CD4-positive, alpha-beta T cell treated with Interleukin-21 for 1 hour (primary cell): ENCODE measurements around the gene DAPK3.
"Not testable (repeated sequence)": the region's sequence is repeated elsewhere in the genome, so short reads cannot be mapped to it uniquely, and the experiment has no call there.

Experiments
- DNase-seq: peaks from one replicate; pipeline ENCODE4 v3.0.0-alpha.2; 2020

Gene DAPK3

DNA sequence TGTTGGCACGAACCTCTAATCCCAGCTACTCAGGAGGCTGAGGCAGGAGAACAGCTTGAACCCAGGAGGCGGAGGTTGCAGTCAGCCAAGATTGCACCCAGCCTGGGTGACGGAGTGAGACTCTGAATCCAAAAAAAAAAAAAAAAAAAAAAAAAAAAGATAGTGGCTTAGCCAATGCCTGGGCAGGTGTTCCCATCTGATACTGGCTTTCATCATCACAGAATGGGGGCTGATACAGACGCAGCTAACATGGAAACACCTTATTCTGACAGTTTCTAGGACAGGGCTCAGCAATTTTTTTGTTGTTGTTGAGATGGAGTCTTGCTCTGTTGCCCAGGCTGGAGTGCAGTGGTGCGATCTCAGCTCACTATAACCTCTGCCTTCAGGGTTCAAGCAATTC, 29.9 kb upstream of the DAPK3 start:
- DNase-seq = not testable (repeated sequence)

DNA sequence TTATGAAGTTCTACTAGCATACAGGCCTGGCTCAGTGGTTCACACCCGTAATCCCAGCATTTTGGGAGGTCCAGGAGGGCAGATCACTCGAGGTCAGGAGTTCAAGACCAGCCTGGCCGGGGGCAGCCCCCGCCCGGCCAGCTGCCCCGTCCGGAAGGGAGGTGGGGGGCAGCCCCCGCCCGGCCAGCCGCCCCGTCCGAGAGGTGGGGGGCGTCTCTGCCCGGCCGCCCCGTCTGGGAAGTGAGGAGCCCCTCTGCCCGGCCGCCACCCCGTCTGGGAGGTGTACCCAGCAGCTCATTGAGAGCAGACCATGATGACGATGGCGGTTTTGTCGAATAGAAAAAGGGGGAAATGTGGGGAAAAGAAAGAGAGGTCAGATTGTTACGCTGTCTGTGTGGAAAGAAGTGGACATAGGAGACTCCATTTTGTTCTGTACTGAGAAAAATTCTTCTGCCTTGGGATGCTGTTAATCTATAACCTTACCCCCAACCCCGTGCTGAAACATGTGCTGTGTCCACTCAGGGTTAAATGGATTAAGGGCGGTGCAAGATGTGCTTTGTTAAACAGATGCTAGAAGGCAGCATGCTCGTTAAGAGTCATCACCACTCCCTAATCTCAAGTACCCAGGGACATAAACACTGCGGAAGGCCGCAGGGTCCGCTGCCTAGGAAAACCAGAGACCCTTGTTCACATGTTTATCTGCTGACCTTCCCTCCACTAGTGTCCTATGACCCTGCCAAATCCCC, 27.9 kb upstream of the DAPK3 start:
- not testable (repeated sequence) for DNase-seq

DNA sequence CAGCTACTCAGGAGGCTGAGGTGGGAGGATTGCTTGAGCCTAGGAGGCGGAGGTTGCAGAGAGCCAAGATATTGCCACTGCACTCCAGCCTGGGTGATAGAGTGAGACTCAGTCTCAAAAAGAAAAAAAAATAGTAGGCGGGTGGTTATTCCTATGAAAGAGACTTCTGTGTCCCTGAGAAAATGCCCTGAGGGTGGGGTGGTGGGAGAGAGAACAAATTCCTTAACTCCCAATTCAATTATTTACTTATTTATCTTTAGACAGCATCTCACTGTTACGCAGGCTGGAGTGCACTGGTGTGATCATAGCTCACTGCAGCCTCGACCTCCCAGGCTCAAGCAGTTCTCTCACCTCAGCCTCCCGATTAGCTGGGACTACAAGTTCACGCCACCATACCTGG, 24.7 kb upstream of the DAPK3 start:
- no peak for DNase-seq

DNA sequence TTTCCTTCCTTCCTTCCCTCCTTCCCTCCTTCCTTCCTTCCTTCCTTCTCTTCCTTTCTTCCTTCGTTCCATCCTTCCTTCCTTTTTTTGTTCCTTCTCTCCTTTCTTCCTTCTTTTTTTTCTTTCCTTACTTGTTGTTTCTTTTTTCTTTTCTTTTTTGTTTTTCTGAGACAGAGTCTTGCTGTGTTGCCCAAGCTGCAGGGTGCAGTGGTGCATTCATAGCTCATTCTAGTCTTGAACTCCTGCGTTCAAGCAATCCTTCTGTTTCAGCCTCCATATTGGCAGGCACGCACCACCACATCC, 19.9 kb upstream of the DAPK3 start:
- no peak for DNase-seq

DNA sequence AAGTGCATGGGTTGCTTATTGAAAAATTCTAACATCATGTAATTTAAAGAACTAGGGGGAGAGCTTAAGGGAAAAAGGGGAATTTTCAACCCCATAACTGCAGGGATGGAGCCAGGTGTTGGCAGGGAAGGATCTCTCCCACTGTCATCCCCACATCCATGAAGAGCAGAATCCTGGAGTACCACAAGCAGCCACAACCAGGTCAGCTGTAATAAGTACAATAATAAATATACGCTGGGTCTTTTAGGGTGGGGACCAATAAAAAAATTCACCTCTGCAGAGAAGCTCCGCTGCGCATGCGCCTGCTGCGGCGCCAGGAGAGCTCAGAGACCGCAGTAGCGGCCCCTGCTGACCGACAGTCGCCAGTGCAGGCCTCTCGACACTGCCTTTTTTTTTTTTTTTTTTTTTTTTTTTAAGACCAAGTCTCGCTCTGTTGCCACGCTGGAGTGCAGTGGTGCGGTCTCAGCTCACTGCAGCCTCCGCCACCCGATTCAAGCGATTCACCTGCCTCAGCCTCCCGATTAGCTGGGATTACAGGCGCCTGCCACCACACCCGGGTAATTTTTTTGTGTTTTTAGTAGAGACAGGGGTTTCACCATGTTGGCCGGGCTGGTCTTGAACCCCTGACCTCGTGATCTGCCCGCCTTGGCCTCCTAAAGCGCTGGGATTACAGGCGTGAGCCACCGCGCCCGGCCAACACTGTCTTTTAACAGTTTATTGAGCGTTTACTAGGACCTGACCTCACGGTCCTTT, 16.9 kb upstream of the DAPK3 start:
- peak; percentile 92 for DNase-seq

DNA sequence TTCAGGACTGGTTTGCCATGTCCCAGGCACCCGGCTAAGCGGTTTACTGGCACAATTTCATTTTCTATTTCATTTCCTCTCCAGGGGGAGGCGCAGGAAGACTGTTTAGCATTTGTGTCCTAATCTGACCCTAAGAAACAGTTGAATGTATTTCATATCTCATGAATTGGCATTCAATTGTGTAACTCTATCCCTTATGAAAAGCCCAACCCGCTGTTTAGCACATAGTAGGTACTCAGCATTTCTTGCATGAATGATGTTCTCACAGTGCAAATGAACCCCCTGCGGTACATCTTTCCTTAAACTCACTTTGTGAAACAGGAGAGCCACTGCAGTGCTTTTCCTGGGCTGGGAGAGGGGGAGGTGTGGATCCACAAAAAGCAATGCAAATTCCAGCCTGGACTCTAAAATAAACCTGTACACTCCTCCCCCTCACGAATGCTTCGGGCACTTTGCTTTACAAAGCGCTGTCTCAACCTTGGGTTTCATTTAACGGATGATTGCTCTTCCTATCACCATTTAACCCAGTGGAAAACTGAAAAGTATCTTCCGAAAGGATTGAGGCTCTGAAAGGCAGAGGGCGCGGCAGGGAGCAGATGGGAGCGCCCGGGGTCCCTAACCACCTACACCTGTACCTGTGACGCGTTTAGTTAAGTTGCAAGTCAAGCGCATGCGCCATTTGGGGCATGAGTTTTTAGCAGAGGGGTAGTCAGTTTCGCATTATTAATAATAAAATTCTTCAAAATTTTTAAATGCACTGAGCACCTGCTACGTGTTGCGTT, 15.6 kb upstream of the DAPK3 start:
- peak; percentile 84 for DNase-seq

DNA sequence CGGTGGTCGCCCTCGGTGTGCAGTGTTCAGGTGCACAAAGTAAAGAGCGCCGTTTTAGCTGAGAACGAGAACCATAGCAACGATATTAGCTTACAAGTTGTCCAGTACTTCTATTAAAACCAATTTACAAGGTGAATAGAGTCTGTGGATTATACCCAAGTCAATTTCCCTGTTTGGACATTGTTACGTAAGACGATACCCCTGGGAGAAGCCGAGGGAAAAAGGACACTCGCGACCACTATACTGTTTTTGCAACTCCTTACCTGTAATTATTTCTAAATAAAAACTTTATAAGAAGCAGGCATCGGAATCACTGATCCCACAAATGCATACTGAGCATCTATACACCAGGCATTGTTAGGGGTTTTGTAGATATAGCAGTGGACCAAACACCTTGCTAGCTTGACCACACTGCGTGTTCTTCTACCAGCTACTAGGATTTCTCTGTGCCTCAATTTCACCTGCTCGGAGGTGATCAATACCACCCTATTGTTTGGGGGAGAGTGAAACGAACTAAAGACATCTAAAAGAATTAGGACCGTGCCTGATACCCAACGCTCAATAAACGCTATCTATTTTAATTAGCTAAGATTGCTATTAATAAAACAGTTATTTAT, 14.9 kb upstream of the DAPK3 start:
- DNase-seq = no peak

DNA sequence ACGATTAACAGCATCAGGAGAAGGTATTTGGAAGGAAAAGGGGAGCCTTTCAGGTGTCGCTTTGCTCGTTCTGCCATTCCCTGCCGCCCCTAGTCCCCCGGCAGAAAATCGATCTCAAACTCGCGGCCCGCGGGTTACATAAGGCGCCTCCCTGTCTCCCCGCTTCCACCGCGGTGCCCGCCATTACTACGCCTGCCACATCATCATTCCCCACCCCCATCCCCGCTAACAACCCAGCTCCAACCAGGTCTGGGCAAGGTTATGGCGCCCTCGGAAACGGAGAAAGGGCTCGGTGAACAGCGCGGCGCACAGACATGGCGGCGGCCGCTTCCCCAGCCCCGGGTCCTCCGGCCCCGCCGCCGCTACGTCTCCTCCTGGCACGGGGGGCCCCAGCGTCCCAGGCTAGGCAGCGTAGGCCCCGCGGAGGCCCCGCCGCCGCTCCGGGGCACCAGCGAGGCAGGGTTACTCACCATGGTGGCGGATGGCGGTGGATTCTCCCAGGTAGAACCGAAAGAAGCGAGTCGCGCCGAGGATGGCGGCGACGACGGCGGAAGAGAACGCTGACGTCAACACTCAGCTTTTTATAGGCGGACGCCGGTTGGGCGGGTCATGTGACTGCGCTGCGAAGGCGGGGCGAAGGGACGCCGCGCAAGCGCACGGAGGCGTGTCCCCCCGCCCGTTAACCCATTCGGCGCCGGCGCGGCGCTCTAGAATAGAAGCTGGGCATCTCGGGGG, 14.2 kb upstream of the DAPK3 start, which contains the start of gene EEF2:
Gene EEF2, minus strand, starts transcription at position 556 of the 735 bp plus-strand sequence. Its CDS starts 83 bp downstream, at position 473.
- peak; percentile 93 for DNase-seq

DNA sequence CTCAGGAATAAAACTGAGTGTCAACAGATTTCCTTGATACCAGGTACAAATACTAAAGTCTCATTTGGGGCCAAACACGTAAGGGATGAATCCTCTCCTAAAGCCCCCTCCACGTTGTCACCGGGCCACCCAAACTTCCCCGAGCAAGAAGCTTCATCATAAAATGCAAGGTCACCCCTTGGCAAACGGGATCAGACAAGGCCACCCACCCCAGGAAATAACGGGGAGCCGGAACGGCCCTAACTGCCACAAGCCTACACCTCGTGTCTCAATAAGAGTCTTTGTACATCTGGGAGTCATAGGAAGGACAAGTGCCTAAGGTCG, 13.6 kb upstream of the DAPK3 start:
- no peak for DNase-seq

DNA sequence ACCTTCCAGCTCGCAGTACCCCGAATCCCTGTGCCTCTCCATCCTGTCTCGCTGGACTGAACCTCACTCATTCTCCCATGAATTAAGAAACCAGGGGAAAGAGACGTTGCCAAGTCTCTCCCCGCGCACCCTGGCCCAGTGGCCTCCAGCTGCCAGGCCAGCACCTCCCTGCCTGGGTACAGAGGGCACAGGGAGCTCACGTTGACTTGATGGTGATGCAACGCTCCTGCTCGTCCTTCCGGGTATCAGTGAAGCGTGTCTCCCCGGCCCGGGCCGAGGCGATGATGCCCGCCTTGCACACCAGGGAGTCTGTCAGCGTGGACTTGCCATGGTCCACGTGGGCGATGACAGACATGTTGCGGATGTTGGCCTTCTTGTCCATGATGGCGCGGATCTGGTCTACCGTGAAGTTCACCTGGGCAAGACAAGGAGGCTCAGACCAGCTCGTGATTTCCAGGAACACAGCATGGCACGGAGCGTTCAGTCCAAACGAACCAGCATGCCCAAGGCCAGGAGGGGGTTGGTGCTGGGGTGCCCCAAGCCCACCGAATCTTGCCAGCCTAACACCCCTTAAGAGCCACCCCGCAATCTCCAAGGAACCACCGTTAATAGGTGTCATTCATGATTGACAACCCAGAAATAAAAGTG, 13.2 kb upstream of the DAPK3 start:
- DNase-seq = peak; percentile 25

DNA sequence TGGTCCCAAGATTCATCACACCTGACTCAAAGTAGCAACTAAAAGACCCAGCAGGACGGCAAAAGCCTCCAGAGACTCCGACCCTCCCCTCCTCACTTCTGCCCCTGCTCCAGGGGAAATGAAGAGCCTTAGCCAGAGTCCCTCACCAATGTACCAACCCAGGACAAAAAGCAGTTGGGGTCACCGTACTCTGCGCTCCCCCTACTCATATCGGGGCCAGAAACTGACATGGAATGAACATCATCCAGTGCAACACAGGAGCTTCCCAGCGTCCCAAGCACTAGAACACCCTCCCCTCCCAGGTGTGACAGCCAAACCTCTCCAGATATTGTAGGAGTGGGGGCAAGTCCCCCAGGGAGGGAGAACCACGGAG, 12.6 kb upstream of the DAPK3 start:
- DNase-seq = no peak

DNA sequence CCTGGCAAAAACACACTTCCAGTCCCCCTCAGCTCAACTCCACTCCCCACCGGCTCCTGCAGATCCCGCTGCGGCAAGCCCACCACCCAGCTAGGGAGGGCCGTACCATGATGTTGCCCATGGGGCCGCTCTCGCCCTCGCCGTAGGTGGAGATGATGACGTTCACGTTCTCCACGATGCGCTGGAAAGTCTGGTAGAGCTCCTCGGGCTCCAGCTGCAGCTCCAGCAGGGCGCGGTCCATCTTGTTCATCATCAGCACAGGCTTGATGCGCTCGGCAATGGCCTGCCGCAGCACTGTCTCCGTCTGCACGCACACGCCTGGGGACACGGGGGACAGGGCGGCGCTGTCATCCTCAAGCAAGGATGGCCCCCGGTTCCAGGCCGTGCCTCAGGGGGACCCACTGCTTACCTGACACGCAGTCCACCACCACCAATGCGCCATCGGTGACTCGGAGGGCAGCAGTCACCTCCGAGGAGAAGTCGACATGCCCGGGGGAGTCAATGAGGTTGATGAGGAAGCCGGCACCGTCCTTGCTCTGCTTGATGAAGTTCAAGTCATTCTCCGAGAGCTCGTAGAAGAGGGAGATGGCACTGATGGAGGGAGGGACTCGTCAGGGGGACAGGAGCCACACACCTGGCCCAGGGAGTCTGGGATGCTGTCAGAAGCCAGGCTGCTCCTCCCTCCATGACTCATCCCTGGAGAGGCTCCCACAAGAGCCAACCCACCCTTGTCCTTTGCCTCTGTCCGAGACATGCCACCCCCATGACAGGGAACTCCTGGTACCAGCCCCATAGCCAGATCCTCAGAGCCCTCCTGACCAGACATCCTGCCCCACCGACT, 12.0 kb upstream of the DAPK3 start:
- DNase-seq = no peak

DNA sequence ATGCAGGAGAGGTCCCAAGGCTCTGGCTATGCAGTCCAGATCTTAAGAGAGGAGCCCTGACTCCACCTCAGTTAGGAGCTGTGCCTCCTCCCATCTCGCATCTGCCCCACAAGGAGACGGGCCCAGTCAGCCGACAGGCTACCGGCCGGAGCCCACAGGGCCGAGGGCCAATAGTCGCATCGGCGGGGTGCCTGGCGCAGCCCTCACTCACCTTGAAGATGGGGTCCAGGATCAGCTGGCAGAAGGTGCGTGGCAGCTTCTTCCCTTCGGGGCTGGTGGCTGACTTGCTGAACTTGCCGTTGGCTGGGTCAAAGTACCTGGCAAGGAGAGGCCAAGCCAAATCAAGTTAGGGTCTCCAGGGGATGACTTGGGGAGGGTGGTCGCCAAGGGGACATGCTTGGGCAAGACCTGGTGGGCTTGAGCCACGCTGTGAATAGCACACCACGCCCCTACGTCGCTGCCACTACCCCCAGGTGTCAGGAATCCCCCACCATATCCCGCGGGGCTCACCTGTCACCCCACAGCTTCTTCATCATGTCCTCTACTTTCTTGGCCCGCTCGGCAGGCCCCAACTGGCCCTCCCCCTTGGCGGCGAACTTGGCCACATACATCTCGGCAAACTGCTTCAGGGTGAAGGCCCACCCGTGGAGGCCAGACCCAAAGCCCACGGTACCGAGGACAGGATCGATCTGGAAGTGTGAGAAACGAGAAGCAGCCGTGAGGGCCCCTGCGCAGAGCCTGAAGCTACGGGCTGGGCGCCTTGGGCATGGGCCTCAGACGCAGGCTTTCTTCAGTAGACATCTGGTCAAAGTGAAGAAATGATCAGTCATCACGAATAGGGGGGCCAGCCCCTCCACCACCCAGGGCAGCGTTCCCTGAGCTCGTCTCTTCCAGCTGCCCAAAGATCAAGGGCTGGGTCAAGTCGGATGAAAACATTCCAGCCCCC, 11.1 kb upstream of the DAPK3 start:
- no peak for DNase-seq

DNA sequence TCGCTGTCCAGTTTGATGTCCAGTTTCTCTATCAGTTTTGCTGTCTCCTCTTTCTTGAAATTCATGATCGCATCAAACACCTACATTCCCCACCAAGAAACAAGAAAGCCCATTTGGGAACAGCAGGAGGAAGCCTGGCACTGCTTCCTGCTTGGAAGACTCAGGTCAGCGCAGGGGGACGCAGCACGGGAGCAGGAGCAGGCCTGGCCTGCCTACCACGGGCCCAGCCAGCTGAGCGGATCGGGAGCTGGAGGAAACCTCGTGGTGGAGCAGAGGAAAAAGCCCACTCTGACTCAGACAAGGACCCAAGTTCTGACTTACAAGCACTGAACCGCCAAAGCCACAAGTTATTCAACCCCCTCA, 10.5 kb upstream of the DAPK3 start:
- no peak for DNase-seq

DNA sequence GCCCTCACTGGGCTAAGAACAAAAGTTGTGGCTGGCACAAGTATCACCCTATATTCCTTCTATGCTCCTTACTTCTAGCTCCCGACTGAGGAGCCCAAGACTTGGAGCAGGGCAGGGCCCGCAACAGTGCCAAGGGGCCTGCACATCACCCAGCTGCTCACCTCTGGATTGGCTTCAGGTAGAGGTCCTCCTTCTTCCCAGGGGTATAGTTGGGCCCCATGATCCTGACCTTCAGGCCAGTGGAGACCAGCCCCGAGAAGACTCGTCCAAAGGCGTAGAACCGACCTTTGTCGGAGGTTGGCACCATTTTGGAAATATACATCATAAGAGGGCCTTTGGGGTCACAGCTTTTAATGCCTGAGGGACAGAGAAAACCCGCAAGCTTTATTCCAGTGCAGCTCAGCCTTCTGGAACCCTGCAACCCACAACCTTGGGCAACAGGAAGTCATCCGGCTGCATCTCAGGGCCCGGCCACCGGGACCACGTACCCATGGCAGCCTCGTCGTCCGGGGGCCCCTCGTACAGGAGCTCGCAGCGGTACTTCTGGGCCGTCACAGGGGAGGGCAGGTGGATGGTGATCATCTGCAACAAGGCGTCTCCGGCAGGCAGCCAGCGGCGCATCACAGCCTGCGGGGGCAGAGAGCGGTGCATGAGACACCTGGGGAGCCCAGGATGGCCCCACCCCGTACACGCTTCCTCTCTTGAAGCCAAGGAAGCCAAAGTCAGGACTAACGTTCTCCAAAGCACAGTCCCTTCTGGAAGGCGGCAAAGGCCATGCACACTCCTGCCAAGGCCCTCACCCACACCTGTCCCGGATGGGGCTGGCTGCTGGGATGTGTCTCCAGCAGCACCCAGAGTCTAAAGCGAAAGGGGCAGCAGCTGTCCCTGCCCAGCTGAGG, 9.7 kb upstream of the DAPK3 start:
- no peak for DNase-seq

DNA sequence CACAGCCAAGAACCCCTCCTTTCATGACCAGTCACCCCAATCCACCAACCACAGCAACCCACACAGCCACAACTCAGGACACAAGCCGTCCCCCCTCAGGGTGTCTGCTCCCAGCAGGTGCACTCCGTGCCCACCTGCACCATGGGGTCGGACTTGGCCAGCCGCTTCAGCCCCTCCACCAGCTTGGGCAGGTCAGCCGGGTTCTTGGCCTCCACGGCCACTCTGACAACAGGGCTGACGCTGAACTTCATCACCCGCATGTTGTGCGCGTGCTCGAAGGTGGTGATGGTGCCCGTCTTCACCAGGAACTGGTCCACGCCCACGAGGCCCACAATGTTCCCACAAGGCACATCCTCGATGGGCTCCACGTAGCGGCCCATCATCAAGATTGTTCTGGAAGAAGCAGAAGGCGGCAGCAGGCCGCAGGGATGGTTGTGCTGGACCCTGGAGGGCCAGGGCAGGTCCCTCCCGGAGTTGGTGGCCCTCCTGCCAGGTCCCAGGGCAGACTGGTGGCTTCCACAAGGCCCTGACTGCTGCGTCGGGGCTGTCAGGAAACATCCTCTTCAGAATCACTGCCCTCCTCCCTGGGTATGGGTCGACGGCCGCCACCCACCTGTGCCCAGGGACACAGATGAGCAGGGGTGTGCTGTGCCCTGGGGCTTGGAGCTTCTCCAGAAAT, 8.9 kb upstream of the DAPK3 start:
- DNase-seq = no peak

DNA sequence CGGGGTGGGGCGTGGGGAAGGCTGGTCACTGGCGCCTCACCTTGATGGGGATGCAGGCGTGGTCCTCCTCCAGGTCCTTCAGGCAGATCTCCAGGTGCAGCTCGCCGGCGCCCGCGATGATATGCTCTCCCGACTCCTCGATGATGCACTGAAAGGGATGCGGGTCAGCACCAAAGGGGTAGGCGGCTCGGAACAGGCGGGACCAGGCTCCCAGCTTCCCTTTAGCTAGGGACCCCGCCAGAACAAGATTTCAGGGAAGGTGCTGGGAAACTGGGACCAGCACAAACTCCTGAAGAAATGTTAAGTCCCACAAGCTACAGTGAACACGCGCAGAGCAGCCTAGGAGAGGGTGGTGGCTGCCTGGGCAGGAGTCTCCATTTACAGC, 8.4 kb upstream of the DAPK3 start:
- DNase-seq = no peak

DNA sequence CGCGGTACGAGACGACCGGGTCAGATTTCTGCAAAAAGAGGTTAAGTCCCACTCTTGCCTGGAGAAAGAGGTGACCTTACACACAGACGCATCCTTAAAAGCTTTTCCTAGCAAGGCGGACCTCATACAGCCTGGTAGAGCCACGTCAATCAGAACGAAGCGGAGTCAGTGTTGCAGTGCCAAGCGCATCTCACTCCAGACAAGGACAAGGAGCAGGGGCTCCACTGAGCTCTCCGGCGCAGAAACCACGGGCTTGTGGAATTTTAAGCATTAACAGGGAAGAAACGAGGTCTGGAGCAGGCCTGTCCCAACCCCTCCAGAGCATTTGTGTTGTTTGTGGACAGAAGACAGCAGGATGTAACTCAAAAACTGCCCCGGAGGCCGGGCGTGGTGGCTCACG, 7.2 kb upstream of the DAPK3 start:
- DNase-seq = no peak
